Loucy (cell line): ENCODE measurements around the gene NBAS.

Experiments
- H2AFZ ChIP-seq: fragments of 200-600 bp; sonication (generic); 2 replicates; pipeline ENCODE4 v1.6.0; 2016; ENCODE audit warnings: antibody characterized with exemption, mild to moderate bottlenecking, low read length, moderate library complexity
- H3F3A ChIP-seq: fragments of 200-600 bp; 2 replicates; pipeline ENCODE4 v1.6.0; 2016; ENCODE audit warnings: antibody characterized with exemption, low read depth, mild to moderate bottlenecking
- H3K27me3 ChIP-seq: fragments of 200-600 bp; sonication (generic); 2 replicates; pipeline ENCODE4 v1.6.1; 2014; ENCODE audit warnings: low read length, mild to moderate bottlenecking; ENCODE audit not compliant: insufficient read depth, poor library complexity, severe bottlenecking
- H3K36me3 ChIP-seq: fragments of 200-600 bp; sonication (generic); 2 replicates; pipeline ENCODE4 v1.6.1; 2016; ENCODE audit warnings: low read length; ENCODE audit not compliant: insufficient read depth
- H3K4me1 ChIP-seq: fragments of 200-600 bp; sonication (generic); 2 replicates; pipeline ENCODE4 v1.5.1; 2014; ENCODE audit warnings: low read length, mild to moderate bottlenecking; ENCODE audit not compliant: insufficient read depth, poor library complexity, severe bottlenecking
- H3K4me2 ChIP-seq: fragments of 200-600 bp; sonication (generic); 2 replicates; pipeline ENCODE4 v1.6.0; 2014; ENCODE audit warnings: antibody characterized with exemption, low read length, low read depth, mild to moderate bottlenecking; ENCODE audit not compliant: poor library complexity, severe bottlenecking
- H3K4me3 ChIP-seq: fragments of 200-600 bp; sonication (generic); 2 replicates; pipeline ENCODE4 v1.5.1; 2014; ENCODE audit warnings: low read length, mild to moderate bottlenecking, mixed read lengths; ENCODE audit not compliant: poor library complexity, severe bottlenecking
- H3K79me2 ChIP-seq: fragments of 200-600 bp; sonication (generic); 2 replicates; pipeline ENCODE4 v1.6.1; 2014; ENCODE audit warnings: low read length; ENCODE audit not compliant: insufficient read depth
- H3K9ac ChIP-seq: fragments of 200-600 bp; sonication (generic); 2 replicates; pipeline ENCODE4 v1.6.0; 2014; ENCODE audit warnings: mild to moderate bottlenecking, low read depth, low read length, moderate library complexity; ENCODE audit not compliant: poor library complexity, severe bottlenecking
- H3K9me2 ChIP-seq: fragments of 200-600 bp; sonication (generic); replicated peaks from 2 replicates; pipeline ENCODE4 v1.6.1; 2016; ENCODE audit warnings: low read depth, low read length, mixed read lengths
- H3K9me3 ChIP-seq: fragments of 200-600 bp; sonication (generic); 2 replicates; pipeline ENCODE4 v1.6.1; 2014; ENCODE audit warnings: mild to moderate bottlenecking, antibody characterized with exemption, low read length, low read depth; ENCODE audit not compliant: insufficient read depth
- H4K20me1 ChIP-seq: fragments of 200-600 bp; sonication (generic); 2 replicates; pipeline ENCODE4 v1.6.0; 2014; ENCODE audit warnings: antibody characterized with exemption, low read length, mild to moderate bottlenecking; ENCODE audit not compliant: insufficient read depth, poor library complexity, severe bottlenecking
- CTCF ChIP-seq: fragments of 200-600 bp; sonication (generic); conservative IDR thresholded peaks from 2 replicates; pipeline ENCODE4 v1.5.1; 2014; ENCODE audit warnings: mild to moderate bottlenecking, antibody characterized with exemption, low read length
- EZH2phosphoT487 ChIP-seq: fragments of 200-600 bp; IDR thresholded peaks from 2 replicates; pipeline ENCODE4 v1.6.1; 2018; ENCODE audit warnings: antibody characterized with exemption, mild to moderate bottlenecking, moderate library complexity, borderline replicate concordance

The NBAS gene

GRCh38 chr2:15306706-15307105 is 254.4 kb downstream of the NBAS start:
- H3K9me2 ChIP-seq = no peaks in the 10 kb centered on the region
- H3K79me2 ChIP-seq = 0 out of 2 replicates have a peak, but pooled peaks cover 10% of the 10 kb centered on the region
- TF ChIP-seq CTCF (no peak), EZH2phosphoT487 (no peak)
- no peak overlapping the region for H3K4me2 ChIP-seq
- no peak overlapping the region for H3K9ac ChIP-seq
- H4K20me1 ChIP-seq = no peaks in the 10 kb centered on the region
- no peak overlapping the region for H2AFZ ChIP-seq
- H3K36me3 ChIP-seq = peaks cover 66% of the 10 kb centered on the region; the same call in 1 of the 2 replicates
- peaks cover 10% of the 10 kb centered on the region; the same call in 1 of the 2 replicates for H3F3A ChIP-seq
- peaks cover 32% of the 10 kb centered on the region for H3K4me1 ChIP-seq
- H3K27me3 ChIP-seq = no peaks in the 10 kb centered on the region
- no peaks in the 10 kb centered on the region for H3K9me3 ChIP-seq
- H3K4me3 ChIP-seq = no peak overlapping the region

- Histone ChIP-seq H2AFZ (no peak overlapping the region), H3K4me1 (peaks cover 22% of the 10 kb centered on the region), H3K9ac (no peak overlapping the region), H3F3A (no peaks in the 10 kb centered on the region), H3K4me3 (no peak overlapping the region), H4K20me1 (no peaks in the 10 kb centered on the region), H3K4me2 (no peak overlapping the region), H3K36me3 (peaks cover 75% of the 10 kb centered on the region; the same call in 1 of the 2 replicates), H3K9me2 (no peaks in the 10 kb centered on the region), H3K27me3 (no peaks in the 10 kb centered on the region), H3K9me3 (no peaks in the 10 kb centered on the region), H3K79me2 (no peaks in the 10 kb centered on the region)
- TF ChIP-seq EZH2phosphoT487 (no peak), CTCF (no peak)
Measured at GRCh38 chr2:15303874-15304273, 257.3 kb downstream of the NBAS start.

GRCh38 chr2:15302154-15302553 is 259.0 kb downstream of the NBAS start:
- no peak for TF ChIP-seq CTCF
- no peak for TF ChIP-seq EZH2phosphoT487
- Histone ChIP-seq H3K27me3 (no peaks in the 10 kb centered on the region), H3K79me2 (no peaks in the 10 kb centered on the region), H3F3A (no peaks in the 10 kb centered on the region), H3K4me1 (peaks cover 22% of the 10 kb centered on the region), H3K4me3 (no peak overlapping the region), H3K36me3 (peaks cover 76% of the 10 kb centered on the region; the same call in 1 of the 2 replicates), H3K9ac (no peak overlapping the region), H3K4me2 (no peak overlapping the region), H2AFZ (no peak overlapping the region), H4K20me1 (no peaks in the 10 kb centered on the region), H3K9me3 (no peaks in the 10 kb centered on the region), H3K9me2 (no peaks in the 10 kb centered on the region)
